Fibroblast of lung (primary cell): ENCODE measurements around the gene OST4.

ENCODE experiments used
- EZH2 ChIP-seq: IDR thresholded peaks from 2 replicates; pipeline ENCODE4 v1.5.1; 2012; ENCODE audit warnings: low read length, control low read depth, mild to moderate bottlenecking; ENCODE audit errors: missing control alignments
- TF ChIP-seq, protein P1 (sequence below), 2 donors: IDR thresholded peaks in 1 of 2; conservative IDR thresholded peaks in 1 of 2; 1 replicate in 1 of 2; 2 replicates in 1 of 2; pipeline ENCODE4 v1.5.1; 2011 to 2012; ENCODE audit warnings: low read length in 2 of 2, control low read depth in 1 of 2, inconsistent platforms in 1 of 2, low read depth in 1 of 2, mild to moderate bottlenecking in 1 of 2

- TF ChIP-seq, protein P1, sequence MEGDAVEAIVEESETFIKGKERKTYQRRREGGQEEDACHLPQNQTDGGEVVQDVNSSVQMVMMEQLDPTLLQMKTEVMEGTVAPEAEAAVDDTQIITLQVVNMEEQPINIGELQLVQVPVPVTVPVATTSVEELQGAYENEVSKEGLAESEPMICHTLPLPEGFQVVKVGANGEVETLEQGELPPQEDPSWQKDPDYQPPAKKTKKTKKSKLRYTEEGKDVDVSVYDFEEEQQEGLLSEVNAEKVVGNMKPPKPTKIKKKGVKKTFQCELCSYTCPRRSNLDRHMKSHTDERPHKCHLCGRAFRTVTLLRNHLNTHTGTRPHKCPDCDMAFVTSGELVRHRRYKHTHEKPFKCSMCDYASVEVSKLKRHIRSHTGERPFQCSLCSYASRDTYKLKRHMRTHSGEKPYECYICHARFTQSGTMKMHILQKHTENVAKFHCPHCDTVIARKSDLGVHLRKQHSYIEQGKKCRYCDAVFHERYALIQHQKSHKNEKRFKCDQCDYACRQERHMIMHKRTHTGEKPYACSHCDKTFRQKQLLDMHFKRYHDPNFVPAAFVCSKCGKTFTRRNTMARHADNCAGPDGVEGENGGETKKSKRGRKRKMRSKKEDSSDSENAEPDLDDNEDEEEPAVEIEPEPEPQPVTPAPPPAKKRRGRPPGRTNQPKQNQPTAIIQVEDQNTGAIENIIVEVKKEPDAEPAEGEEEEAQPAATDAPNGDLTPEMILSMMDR (conservative IDR thresholded peaks at IDR 0.05 in 1 of 2, IDR thresholded peaks at IDR 0.05 in 1 of 2; ENCODE audit: low read depth in 1 of 2, low read length in 2 of 2) = no peak
- no peak for TF ChIP-seq EZH2
Observed at GRCh38 chr2:27092696-27093429, 21.4 kb upstream of the OST4 start.
